Caco-2 (cell line): ENCODE results near the gene GPRASP1. TPM values are rescaled to one million over a fixed set of nuclear protein-coding genes. Genes with fewer than 3 reads are reported as not detected.

Experiments used
- BruUV-seq: library from RNA; stranded (reverse); fragments of 400-500 nt; replicated peaks from 2 replicates; lab custom pipeline; 2021; lab: Mats Ljungman, UMichigan
- CTCF ChIA-PET: fragments of 300-600 bp; sonication (Branson Sonifier 250); formaldehyde crosslinking; loops from one replicate; lab custom pipeline; 2022; ENCODE audit warnings: antibody characterized with exemption; lab: Charles Lee
- POLR2A ChIA-PET: fragments of 300-600 bp; sonication (Branson Sonifier 250); formaldehyde crosslinking; loops from one replicate; lab custom pipeline; 2022; ENCODE audit warnings: antibody characterized with exemption; lab: Charles Lee
- DNase-seq, 2 experiments: peaks; one replicate each; pipeline versions ENCODE4 v3.0.0 to v3.0.0-alpha.2; 2020 to 2022
- H3K27me3 ChIP-seq: replicated peaks from 2 replicates; pipeline ENCODE4 v1.6.0; 2011; ENCODE audit warnings: low read length; ENCODE audit not compliant: control insufficient read depth, insufficient read depth
- H3K36me3 ChIP-seq: 2 replicates; pipeline ENCODE4 v1.5.1; 2011; ENCODE audit warnings: low read length; ENCODE audit not compliant: control insufficient read depth, insufficient read depth
- H3K4me1 ChIP-seq: fragments of 250-450 bp; sonication (Bioruptor Pico); 2 replicates; pipeline ENCODE4 v1.5.1; 2020; ENCODE audit warnings: mild to moderate bottlenecking
- H3K4me3 ChIP-seq: 2 replicates; pipeline ENCODE4 v1.5.1; 2011; ENCODE audit warnings: low read depth, mild to moderate bottlenecking, control low read depth, low read length
- H3K9me3 ChIP-seq: fragments of 250-450 bp; sonication (Bioruptor Pico); 2 replicates; pipeline ENCODE4 v1.5.1; 2020; ENCODE audit warnings: mild to moderate bottlenecking, moderate library complexity
- H3K27ac Mint-ChIP-seq: one replicate; pipeline ENCODE4 v1.8.0; 2022; ENCODE audit warnings: mixed read lengths; ENCODE audit not compliant: unreplicated experiment
- H3K27me3 Mint-ChIP-seq: one replicate; pipeline ENCODE4 v1.8.0; 2022; ENCODE audit warnings: mixed read lengths; ENCODE audit not compliant: insufficient read depth, unreplicated experiment
- H3K36me3 Mint-ChIP-seq: one replicate; pipeline ENCODE4 v1.8.0; 2022; ENCODE audit warnings: mild to moderate bottlenecking, mixed read lengths; ENCODE audit not compliant: insufficient read depth, unreplicated experiment
- H3K4me1 Mint-ChIP-seq: one replicate; pipeline ENCODE4 v1.8.0; 2022; ENCODE audit warnings: low read depth, mixed read lengths; ENCODE audit not compliant: unreplicated experiment
- H3K4me3 Mint-ChIP-seq: one replicate; pipeline ENCODE4 v1.8.0; 2022; ENCODE audit warnings: mild to moderate bottlenecking, moderate library complexity, mixed read lengths; ENCODE audit not compliant: unreplicated experiment
- H3K9me3 Mint-ChIP-seq: one replicate; pipeline ENCODE4 v1.8.0; 2022; ENCODE audit warnings: mixed read lengths; ENCODE audit not compliant: unreplicated experiment
- intact Hi-C: fragments of 100-400 bp; cut with micrococcal nuclease; formaldehyde crosslinking; loops from one replicate; pipeline ENCODE4 v1.10.0; 2022; ENCODE audit not compliant: unreplicated experiment
- total RNA-seq: library from RNA; stranded (reverse); gene quantifications from 2 replicates; pipeline ENCODE4 v1.2.3, GENCODE V29; 2022
- TF ChIP-seq, protein P1 (sequence below), 2 experiments: fragments of 200-600 bp in 1 of 2; IDR thresholded peaks; 1 replicate in 1 of 2; 2 replicates in 1 of 2; pipeline versions ENCODE4 v1.5.1 to v1.8.0; 2011 to 2022; ENCODE audit warnings: antibody characterized with exemption in 1 of 2, control low read depth in 1 of 2, inconsistent platforms in 1 of 2, low read depth in 1 of 2, low read length in 1 of 2, mild to moderate bottlenecking in 1 of 2, moderate library complexity in 1 of 2; ENCODE audit not compliant: insufficient read depth in 1 of 2, severe bottlenecking in 1 of 2, unreplicated experiment in 1 of 2

Gene GPRASP1
- total RNA-seq, 1 experiment from 2014 or later = 1.2 TPM

DNA sequence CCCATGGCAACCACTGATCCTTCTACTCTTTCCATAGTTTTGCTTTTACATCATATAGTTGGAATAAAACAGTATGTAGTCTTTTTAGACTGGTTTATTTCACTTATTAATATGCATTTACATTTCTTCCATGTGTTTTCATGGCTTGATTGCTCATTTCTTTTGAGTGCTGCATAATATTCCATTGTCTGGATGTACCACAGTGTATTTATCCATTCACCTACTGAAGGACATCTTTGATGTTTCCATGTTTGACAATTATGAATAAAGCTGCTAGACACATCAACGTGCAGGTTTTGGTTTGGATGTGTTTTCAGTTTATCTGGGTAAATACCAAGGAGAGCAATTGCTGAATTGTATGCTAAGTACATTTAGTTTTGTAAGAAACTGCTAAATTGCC is 13.7 kb upstream of the GPRASP1 start:
- no peaks in the 10 kb centered on the region for H3K4me1 ChIP-seq
- intact Hi-C loops = no loop called here
- Mint-ChIP-seq H3K36me3 (no peaks in the 10 kb centered on the region), H3K4me1 (no peaks in the 10 kb centered on the region), H3K27me3 (no peaks in the 10 kb centered on the region), H3K4me3 (no peak overlapping the region), H3K27ac (no peak overlapping the region), H3K9me3 (peaks cover 10% of the 10 kb centered on the region)
- no peaks in the 10 kb centered on the region for H3K36me3 ChIP-seq
- TF ChIP-seq, protein P1, sequence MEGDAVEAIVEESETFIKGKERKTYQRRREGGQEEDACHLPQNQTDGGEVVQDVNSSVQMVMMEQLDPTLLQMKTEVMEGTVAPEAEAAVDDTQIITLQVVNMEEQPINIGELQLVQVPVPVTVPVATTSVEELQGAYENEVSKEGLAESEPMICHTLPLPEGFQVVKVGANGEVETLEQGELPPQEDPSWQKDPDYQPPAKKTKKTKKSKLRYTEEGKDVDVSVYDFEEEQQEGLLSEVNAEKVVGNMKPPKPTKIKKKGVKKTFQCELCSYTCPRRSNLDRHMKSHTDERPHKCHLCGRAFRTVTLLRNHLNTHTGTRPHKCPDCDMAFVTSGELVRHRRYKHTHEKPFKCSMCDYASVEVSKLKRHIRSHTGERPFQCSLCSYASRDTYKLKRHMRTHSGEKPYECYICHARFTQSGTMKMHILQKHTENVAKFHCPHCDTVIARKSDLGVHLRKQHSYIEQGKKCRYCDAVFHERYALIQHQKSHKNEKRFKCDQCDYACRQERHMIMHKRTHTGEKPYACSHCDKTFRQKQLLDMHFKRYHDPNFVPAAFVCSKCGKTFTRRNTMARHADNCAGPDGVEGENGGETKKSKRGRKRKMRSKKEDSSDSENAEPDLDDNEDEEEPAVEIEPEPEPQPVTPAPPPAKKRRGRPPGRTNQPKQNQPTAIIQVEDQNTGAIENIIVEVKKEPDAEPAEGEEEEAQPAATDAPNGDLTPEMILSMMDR (IDR thresholded peaks at IDR 0.05; ENCODE audit: insufficient read depth in 1 of 2, low read depth in 1 of 2, low read length in 1 of 2, severe bottlenecking in 1 of 2, unreplicated experiment in 1 of 2) = no peak
- H3K4me3 ChIP-seq = no peak overlapping the region
- CTCF ChIA-PET = no interaction called here
- no TSS peak for BruUV-seq
- H3K9me3 ChIP-seq = no peaks in the 10 kb centered on the region
- no peaks in the 10 kb centered on the region for H3K27me3 ChIP-seq
- no peak for DNase-seq
- POLR2A ChIA-PET = no interaction called here

DNA sequence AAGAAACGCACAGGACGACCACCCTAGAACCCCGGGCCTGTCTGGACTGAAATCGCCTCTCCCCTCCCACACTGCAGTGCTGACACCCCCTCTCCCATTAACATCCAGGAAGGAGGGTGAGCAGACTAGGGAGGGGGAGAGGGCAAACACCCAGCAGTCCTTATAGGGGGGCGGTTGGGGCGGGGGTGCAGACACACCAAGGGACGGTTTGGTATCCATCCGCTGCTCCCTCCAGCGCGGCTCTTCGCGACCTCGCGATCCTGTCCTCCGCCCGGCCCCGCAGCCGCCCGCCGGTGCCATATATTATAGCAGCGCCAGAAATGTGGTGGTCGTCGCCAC is 411 bp upstream of the GPRASP1 start:
- DNase-seq = no peak
- BruUV-seq = no TSS peak
- Mint-ChIP-seq H3K27ac (no peak overlapping the region), H3K36me3 (no peaks in the 10 kb centered on the region), H3K9me3 (no peaks in the 10 kb centered on the region), H3K27me3 (no peaks in the 10 kb centered on the region), H3K4me1 (no peaks in the 10 kb centered on the region), H3K4me3 (no peak overlapping the region)
- no peaks in the 10 kb centered on the region for H3K4me1 ChIP-seq
- ChIA-PET CTCF (no interaction called here), POLR2A (no interaction called here)
- intact Hi-C loops = no loop called here
- no peaks in the 10 kb centered on the region for H3K36me3 ChIP-seq
- TF ChIP-seq, protein P1 (IDR thresholded peaks at IDR 0.05; ENCODE audit: insufficient read depth in 1 of 2, low read depth in 1 of 2, low read length in 1 of 2, severe bottlenecking in 1 of 2, unreplicated experiment in 1 of 2) = no peak
- H3K27me3 ChIP-seq = no peaks in the 10 kb centered on the region
- no peak overlapping the region for H3K4me3 ChIP-seq
- no peaks in the 10 kb centered on the region for H3K9me3 ChIP-seq

DNA sequence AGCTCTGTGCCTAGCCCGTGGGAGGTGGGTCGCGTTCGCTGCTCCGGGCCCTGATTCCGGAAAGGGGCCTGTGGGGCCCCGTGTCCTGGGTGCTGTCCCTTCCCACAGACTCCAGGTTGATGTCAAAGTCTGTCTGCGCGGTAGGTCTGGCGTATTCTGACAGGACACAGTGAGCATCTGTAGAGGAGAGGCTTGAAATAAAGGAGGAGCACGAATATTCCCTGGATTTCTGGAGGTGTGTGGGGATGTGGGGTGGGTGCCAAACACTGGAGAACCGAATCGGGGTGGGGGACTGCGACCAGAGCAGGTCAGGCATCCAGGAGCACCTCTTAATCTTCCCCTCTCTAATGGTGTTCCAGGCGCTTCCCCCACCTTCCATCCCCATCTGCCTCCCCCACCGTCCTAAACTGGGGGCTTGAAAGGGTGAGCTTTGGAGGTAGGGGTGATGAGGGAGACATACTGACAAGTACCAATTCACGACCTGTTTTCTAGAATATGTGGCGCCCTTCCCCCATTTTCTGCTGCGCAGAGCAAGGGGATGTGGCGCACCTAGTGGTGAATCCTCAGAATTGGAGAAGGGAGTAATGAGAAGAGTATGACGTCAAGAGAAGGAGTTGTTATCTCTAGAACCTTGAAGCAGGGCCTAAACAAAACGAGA is 877 bp downstream of the GPRASP1 start:
- H3K4me3 ChIP-seq = no peak overlapping the region
- POLR2A ChIA-PET = no interaction called here
- Mint-ChIP-seq H3K9me3 (no peaks in the 10 kb centered on the region), H3K27me3 (no peaks in the 10 kb centered on the region), H3K27ac (no peak overlapping the region), H3K36me3 (no peaks in the 10 kb centered on the region), H3K4me1 (no peaks in the 10 kb centered on the region), H3K4me3 (no peak overlapping the region)
- H3K9me3 ChIP-seq = no peaks in the 10 kb centered on the region
- CTCF ChIA-PET = no interaction called here
- no peaks in the 10 kb centered on the region for H3K36me3 ChIP-seq
- no peaks in the 10 kb centered on the region for H3K4me1 ChIP-seq
- TF ChIP-seq, protein P1 (IDR thresholded peaks at IDR 0.05; ENCODE audit: insufficient read depth in 1 of 2, low read depth in 1 of 2, low read length in 1 of 2, severe bottlenecking in 1 of 2, unreplicated experiment in 1 of 2) = no peak
- intact Hi-C loops = no loop called here
- no peak for DNase-seq
- no peaks in the 10 kb centered on the region for H3K27me3 ChIP-seq
- BruUV-seq = no TSS peak
